Cardiac fibroblast (primary cell): ENCODE measurements around the gene STARD10.

Experiments
- DNase-seq, 2 donors: peaks; one replicate each; pipeline versions ENCODE4 v3.0.0 to v3.0.0-alpha.2; 2010; ENCODE audit warnings: low read depth in 2 of 2
- H3K4me3 ChIP-seq, 2 donors: replicated peaks in 1 of 2; 1 replicate in 1 of 2; 2 replicates in 1 of 2; pipeline ENCODE4 v1.5.1; 2011; ENCODE audit warnings: low read depth in 2 of 2, low read length in 2 of 2, mild to moderate bottlenecking in 2 of 2, moderate library complexity in 1 of 2
- CTCF ChIP-seq: IDR thresholded peaks from one replicate; pipeline ENCODE4 v1.5.1; 2011; ENCODE audit warnings: low read depth, mild to moderate bottlenecking, low read length, inconsistent platforms

STARD10 gene

GRCh38 chr11:72789493-72790131 is 4.2 kb downstream of the STARD10 start:
- no peak overlapping the region for H3K4me3 ChIP-seq
- peak; percentile 42 to 74 for DNase-seq
- TF ChIP-seq CTCF = no peak

GRCh38 chr11:72788241-72788640 is 5.6 kb downstream of the STARD10 start:
- TF ChIP-seq CTCF = no peak
- H3K4me3 ChIP-seq = no peak overlapping the region
- no peak for DNase-seq

GRCh38 chr11:72787216-72788104 is 6.4 kb downstream of the STARD10 start:
- no peak overlapping the region for H3K4me3 ChIP-seq
- peak; percentile 14 for TF ChIP-seq CTCF
- no peak for DNase-seq

- DNase-seq = no peak
- TF ChIP-seq CTCF = no peak
- no peak overlapping the region for H3K4me3 ChIP-seq
These were observed 7.3 kb downstream of the STARD10 start for GRCh38 chr11:72786305-72787215.

GRCh38 chr11:72784662-72785061 is 9.2 kb downstream of the STARD10 start:
- no peak for DNase-seq
- no peak overlapping the region for H3K4me3 ChIP-seq
- no peak for TF ChIP-seq CTCF

- no peak for TF ChIP-seq CTCF
- no peak for DNase-seq
- no peak overlapping the region for H3K4me3 ChIP-seq
These were observed 10.5 kb downstream of the STARD10 start for GRCh38 chr11:72783144-72783905.
